CD4-positive, alpha-beta T cell treated with Interferon alpha-2 for 1 hour (primary cell): ENCODE results near the gene MORC4.

Source experiments
- DNase-seq, 2 donors: peaks; one replicate each; pipeline ENCODE4 v3.0.0-alpha.2; 2020 to 2022

The MORC4 gene

DNA sequence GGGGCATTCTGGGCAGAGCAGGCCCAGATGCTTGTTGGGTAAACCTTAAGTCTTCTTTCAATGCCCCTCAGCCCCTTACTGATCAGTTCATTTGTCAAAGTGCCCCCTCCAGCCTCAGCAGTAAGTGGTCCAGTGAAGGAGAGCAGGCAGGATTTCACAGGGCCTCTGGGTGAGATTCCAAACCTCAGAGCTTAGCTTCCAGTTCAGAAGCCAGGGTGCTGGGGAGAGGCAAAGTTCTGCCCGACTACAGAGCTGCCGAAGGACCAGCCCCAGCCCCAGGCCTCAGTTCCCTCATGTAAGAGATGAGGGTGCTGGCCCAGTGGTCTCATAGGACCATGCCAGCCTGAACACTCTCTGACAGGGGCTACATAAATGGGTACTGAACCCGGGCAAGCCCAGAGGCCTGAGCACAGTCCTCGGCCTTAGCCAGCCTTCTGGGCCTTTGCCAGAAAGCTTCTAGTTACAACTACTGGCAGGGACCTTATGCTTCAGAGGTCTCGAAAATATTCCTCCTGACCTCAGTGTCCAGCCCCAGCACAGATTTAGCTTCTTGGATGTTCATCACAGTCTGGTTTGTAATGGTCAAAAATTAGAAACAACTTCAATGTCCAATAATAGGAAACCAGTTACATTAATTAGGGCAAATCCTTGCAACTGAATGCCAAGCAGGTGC, 96.0 kb downstream of the MORC4 start:
- no peak for DNase-seq

GRCh38 chrX:106903291-106903824, 96.7 kb downstream of the MORC4 start, which contains the start of gene RIPPLY1:
RIPPLY1 (minus strand) TSS chrX:106903341; CDS start chrX:106903287, 54 bp downstream.
- DNase-seq: no peak

DNA sequence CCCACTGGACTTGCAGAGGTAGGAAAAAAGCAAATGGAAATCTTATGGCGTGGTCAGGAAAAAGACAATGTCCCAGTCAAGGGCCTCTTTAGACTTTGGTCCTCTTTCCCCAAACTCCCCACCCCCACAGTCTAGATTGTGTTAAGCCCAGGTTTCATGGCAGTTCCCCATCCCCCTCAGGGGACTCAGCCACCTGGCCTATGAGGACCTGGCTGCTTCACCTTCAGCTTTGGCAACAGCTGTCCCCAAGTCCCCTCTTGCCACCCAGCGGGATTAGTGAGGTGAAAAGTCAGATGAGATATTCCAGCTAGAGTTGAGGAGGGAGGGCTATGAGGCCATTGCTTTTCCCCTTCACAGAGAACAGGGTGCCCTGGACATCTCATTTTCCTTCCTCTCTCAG, 97.3 kb downstream of the MORC4 start:
- DNase-seq: no peak

DNA sequence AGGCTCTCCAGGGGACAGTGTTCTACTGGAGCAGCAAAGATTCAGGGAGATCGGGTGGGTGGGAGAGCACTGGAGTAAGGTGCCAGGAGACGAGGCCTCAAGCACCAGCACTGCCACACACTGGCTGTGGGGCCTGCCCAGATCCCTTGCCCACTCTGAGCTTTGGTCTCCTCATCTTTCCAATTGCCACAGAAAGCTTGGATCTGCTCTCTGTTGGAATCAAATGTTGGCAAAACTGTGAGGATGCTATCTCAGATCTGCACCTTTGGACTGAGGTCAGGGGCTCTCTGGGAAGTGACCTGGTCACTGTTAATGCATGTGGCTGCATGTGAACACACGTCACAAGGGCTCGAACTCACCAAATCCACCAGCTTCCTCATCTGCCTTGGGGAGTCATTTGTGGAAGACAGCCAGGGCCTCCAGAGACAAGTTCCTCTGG, 98.2 kb downstream of the MORC4 start:
- DNase-seq: no peak

DNA sequence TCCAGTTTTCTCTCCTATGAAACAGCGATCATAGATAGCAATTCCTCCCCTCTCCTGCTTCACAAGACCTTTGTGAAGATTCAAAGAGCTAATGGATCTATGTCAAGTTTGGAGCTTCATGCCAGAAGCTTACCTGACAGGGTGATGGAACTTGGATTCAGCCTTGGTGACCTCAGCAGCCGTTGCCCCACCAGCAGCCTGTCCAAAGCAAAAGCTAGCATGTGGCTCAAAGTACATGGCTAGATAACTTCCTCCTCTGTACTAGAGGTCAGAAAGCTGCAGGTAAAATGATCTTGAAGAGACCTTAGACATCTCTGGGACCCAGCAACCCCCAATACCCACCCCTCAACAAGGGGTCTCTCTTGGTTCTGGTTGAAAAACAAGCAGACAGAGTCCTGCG, 98.7 kb downstream of the MORC4 start:
- DNase-seq: no peak

DNA sequence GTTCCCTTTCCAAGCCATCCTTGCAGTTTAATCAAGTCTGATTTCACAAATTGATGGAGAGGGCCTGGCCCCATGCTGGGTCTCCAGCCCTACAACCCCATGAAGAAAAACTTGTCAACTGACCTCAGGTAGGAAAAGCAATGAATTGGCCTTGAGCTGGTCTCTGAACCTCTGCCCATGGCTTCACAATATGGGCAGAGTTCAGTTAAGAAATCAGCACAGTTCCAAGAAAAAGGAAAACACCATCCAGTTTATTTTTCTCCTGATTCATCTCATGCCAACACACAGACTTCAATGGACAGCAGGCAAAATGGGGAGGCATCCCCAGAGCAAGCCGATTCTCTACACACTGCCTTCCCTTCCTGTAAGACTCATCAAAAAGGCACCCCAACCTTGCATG, 100.2 kb downstream of the MORC4 start:
- no peak for DNase-seq

DNA sequence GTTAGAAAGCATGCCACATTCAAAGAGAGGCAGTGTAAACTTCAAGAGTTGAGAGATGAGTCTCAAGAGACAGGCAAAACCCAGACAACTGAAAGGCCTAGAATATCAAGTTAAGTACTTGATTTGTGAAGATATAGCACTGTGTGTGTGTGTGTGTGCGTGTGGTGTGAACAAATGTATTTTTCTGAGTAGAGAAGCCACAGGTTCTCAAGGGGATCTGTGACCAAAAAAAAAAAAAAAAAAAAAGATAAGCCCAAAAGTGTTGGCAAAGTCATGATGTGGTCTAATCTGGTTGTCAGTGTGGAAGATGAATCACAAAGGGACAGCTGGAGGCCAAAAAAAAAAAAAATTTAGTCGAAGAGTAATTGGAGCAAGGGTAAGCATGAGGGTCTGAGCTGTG, 100.7 kb downstream of the MORC4 start:
- DNase-seq: no peak

DNA sequence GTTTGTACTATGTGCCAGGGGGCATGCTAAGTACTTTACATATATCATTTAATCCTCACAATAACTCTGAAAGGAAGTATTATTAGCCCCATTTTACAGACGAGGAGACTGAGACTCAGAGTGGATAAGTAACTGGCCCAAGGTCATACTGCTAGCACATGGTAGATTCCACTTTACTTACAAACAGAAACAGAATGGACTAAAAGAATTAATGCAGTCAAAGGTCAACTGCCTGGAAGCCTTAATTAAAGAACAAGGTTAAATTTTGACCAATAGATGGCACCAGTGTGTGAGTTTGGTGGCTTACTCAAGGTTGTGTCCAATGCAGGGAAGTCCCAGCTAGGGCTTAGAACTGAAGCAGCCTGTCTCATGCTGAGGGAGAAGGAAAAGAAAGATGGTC, 101.5 kb downstream of the MORC4 start:
- peak; percentile 9 to 53 for DNase-seq

DNA sequence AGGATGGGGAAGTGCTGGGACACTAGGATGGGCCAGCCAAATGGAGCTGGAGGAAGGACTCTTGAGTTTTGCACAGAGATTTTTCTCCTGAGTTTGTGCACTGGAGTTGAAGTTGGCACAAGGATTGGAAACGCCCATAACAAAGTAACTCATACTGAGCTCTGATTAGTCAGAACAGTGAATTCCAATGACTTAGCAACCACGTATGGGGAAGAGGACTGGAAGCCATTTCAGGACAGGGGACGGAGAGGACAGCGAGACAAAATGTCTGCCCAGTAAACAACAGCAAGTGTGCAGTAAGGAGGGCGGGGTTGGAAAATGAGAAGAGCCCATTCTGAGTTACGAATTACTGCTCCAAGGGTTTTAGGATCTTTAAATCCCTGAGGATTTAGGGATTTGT, 102.8 kb downstream of the MORC4 start:
- no peak for DNase-seq

DNA sequence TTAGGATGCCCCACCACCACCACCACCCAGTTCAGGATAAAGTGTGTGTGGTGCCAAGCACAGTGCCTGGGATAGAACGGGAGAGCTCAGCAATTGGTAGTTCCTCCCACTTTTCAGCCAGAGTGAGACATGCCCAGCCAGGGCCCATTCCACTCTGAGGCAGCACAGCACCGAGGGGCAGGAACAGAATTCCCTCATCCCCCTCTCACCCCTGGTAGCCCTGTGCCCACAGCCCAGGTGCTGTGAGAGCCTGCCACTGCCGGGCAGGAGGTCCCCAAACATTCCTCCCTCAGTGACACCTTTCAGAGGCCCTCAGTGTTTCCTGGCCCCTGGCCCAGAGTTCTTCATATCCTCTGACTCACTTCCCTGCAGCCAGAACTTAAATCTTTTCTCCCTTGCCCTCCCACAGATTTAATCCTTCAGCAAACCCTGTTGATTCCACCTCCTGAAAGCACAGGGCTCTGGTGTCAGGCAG, 105.0 kb downstream of the MORC4 start:
- DNase-seq: no peak

DNA sequence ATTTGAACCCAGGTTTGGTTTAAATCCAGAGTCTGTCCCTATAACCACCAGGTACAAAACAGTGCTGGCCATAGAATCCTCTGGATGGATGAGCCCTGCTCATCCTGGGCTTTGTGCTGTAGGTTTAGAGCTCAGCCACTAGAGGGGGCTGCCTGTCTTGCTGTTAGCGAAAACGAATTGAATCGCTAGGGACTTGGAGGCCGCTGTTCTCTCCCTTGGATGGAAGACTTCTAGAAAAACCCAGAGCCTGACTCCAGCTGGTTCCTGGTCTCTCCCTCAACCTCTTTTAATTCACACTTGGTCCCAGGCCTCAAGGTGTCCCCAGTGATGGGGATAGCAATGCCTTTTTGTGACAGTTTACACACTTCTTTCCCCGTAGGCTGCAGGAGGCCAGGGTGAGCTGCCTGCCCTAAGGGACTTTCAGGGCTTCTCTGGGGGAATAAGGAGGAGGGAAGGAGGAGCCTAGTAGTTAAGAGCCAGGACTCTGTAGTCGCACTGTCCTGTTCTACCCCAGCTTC, 105.6 kb downstream of the MORC4 start:
- peak; percentile 31 to 48 for DNase-seq

- DNase-seq: no peak
Measured at GRCh38 chrX:106891762-106892460, 108.1 kb downstream of the MORC4 start.
